HG03064 (cell line): ENCODE results near the gene SMC6.
A peak's percentile ranks its signal among the peaks of the same experiment; 100 is the strongest.

Experiments used
- ATAC-seq: cut with Tn5 transposase; IDR thresholded peaks from one replicate; pipeline ENCODE4 v1.9.1; 2021; ENCODE audit warnings: low read depth; ENCODE audit not compliant: unreplicated experiment

Gene SMC6

GRCh38 chr2:17753803-17754663, at the start of gene SMC6, which contains the start of gene GEN1:
Gene SMC6 (minus strand): TSS chr2:17753810. CDS start chr2:17745946, 7,864 bp downstream.
Gene GEN1 (plus strand): TSS chr2:17754138. CDS start chr2:17759944, 5,806 bp downstream.
- peak; percentile 55 for ATAC-seq

- no peak for ATAC-seq
Measured at GRCh38 chr2:17800693-17801458, 47.3 kb upstream of the SMC6 start.

GRCh38 chr2:17800219-17800618, 46.6 kb upstream of the SMC6 start:
- no peak for ATAC-seq

- no peak for ATAC-seq
Measured at GRCh38 chr2:17799301-17800120, 45.9 kb upstream of the SMC6 start.

GRCh38 chr2:17798338-17798737, 44.7 kb upstream of the SMC6 start:
- ATAC-seq = no peak

- no peak for ATAC-seq
Measured at GRCh38 chr2:17795309-17795708, 41.7 kb upstream of the SMC6 start.

- ATAC-seq = no peak
Measured at GRCh38 chr2:17793803-17794354, 40.3 kb upstream of the SMC6 start.

GRCh38 chr2:17793296-17793695, 39.7 kb upstream of the SMC6 start:
- no peak for ATAC-seq

GRCh38 chr2:17792515-17792914, 38.9 kb upstream of the SMC6 start:
- ATAC-seq = no peak

- no peak for ATAC-seq
Measured at GRCh38 chr2:17791817-17792130, 38.2 kb upstream of the SMC6 start.

- ATAC-seq = no peak
Measured at GRCh38 chr2:17791121-17791816, 37.7 kb upstream of the SMC6 start.

GRCh38 chr2:17790536-17790935, 36.9 kb upstream of the SMC6 start:
- ATAC-seq = no peak

GRCh38 chr2:17788773-17789172, 35.2 kb upstream of the SMC6 start:
- ATAC-seq = no peak

GRCh38 chr2:17786727-17787126, 33.1 kb upstream of the SMC6 start:
- no peak for ATAC-seq

GRCh38 chr2:17781482-17781881, 27.9 kb upstream of the SMC6 start:
- ATAC-seq = no peak

GRCh38 chr2:17780546-17780945, 26.9 kb upstream of the SMC6 start:
- no peak for ATAC-seq

GRCh38 chr2:17772532-17772931, 18.9 kb upstream of the SMC6 start:
- no peak for ATAC-seq

GRCh38 chr2:17771956-17772355, 18.3 kb upstream of the SMC6 start:
- no peak for ATAC-seq

- ATAC-seq = no peak
Measured at GRCh38 chr2:17768894-17769293, 15.3 kb upstream of the SMC6 start.

- ATAC-seq = no peak
Measured at GRCh38 chr2:17765398-17765797, 11.8 kb upstream of the SMC6 start.
